Fibroblast of lung (primary cell): Measurements from ENCODE around the gene PRDM8. TPM values are rescaled to one million over a fixed set of nuclear protein-coding genes. Genes with fewer than 3 reads are reported as not detected.

Source experiments
- DNase-seq, 2 donors: peaks; one replicate each; pipeline versions ENCODE4 v3.0.0 to v3.0.0-alpha.2; 2010; ENCODE audit warnings: low read depth in 2 of 2
- H2AFZ ChIP-seq: 2 replicates; pipeline ENCODE4 v1.5.1; 2012; ENCODE audit warnings: low read length, control low read depth, inconsistent platforms
- H3K27ac ChIP-seq: 2 replicates; pipeline ENCODE4 v1.5.1; 2011; ENCODE audit warnings: low read length, control low read depth; ENCODE audit not compliant: insufficient read depth
- H3K27me3 ChIP-seq: 2 replicates; pipeline ENCODE4 v1.5.1; 2011; ENCODE audit warnings: mild to moderate bottlenecking, low read length; ENCODE audit not compliant: control insufficient read depth, insufficient read depth
- H3K36me3 ChIP-seq: 2 replicates; pipeline ENCODE4 v1.5.1; 2011; ENCODE audit warnings: low read length; ENCODE audit not compliant: control insufficient read depth, insufficient read depth
- H3K4me1 ChIP-seq: 2 replicates; pipeline ENCODE4 v1.5.1; 2011; ENCODE audit warnings: low read length; ENCODE audit not compliant: control insufficient read depth, insufficient read depth; ENCODE audit errors: extremely low read depth
- H3K4me2 ChIP-seq: 2 replicates; pipeline ENCODE4 v1.5.1; 2011; ENCODE audit warnings: low read length, control low read depth; ENCODE audit not compliant: insufficient read depth; ENCODE audit errors: extremely low read depth
- H3K4me3 ChIP-seq, 4 experiments: fragments of 200-600 bp in 1 of 4; sonication (generic) in 1 of 4; replicated peaks in 1 of 4; 2 replicates each; pipeline ENCODE4 v1.5.1; 2011 to 2016; ENCODE audit warnings: low read length in 4 of 4, low read depth in 3 of 4, mild to moderate bottlenecking in 3 of 4, control low read depth in 2 of 4, inconsistent platforms in 1 of 4, mixed read lengths in 1 of 4; ENCODE audit not compliant: insufficient read depth in 1 of 4; ENCODE audit errors: control extremely low read depth in 1 of 4
- H3K79me2 ChIP-seq: 2 replicates; pipeline ENCODE4 v1.5.1; 2012; ENCODE audit warnings: mild to moderate bottlenecking, low read length, inconsistent platforms; ENCODE audit not compliant: control insufficient read depth, insufficient read depth
- H3K9ac ChIP-seq: 2 replicates; pipeline ENCODE4 v1.5.1; 2011; ENCODE audit warnings: mild to moderate bottlenecking, low read length, control low read depth; ENCODE audit not compliant: insufficient read depth
- H3K9me3 ChIP-seq: 2 replicates; pipeline ENCODE4 v1.5.1; 2012; ENCODE audit warnings: low read depth, low read length; ENCODE audit not compliant: control insufficient read depth, insufficient read depth
- H4K20me1 ChIP-seq: 2 replicates; pipeline ENCODE4 v1.5.1; 2011; ENCODE audit warnings: low read length; ENCODE audit not compliant: control insufficient read depth, insufficient read depth; ENCODE audit errors: extremely low read depth
- EZH2 ChIP-seq: IDR thresholded peaks from 2 replicates; pipeline ENCODE4 v1.5.1; 2012; ENCODE audit warnings: low read length, control low read depth, mild to moderate bottlenecking; ENCODE audit errors: missing control alignments
- polyA minus RNA-seq: library from RNA; depleted of rRNA, polyadenylated mRNA; stranded (reverse); fragments of >200 nt; gene quantifications from 2 replicates; pipeline ENCODE4 v1.2.3, GENCODE V29; 2011; ENCODE audit warnings: low replicate concordance
- polyA plus RNA-seq, 2 donors: library from polyadenylated mRNA; depleted of rRNA in 1 of 2; stranded (reverse) in 1 of 2; unstranded in 1 of 2; fragments of >200 nt; gene quantifications; 2 replicates each; pipeline ENCODE4 v1.2.1, GENCODE V29; 2011 to 2012; ENCODE audit warnings: missing spikeins in 1 of 2
- total RNA-seq: library from RNA; depleted of rRNA; stranded (reverse); fragments of >200 nt; gene quantifications from 2 replicates; pipeline ENCODE4 v1.2.1, GENCODE V29; 2014
- TF ChIP-seq, protein P1 (sequence below), 2 donors: IDR thresholded peaks in 1 of 2; conservative IDR thresholded peaks in 1 of 2; 1 replicate in 1 of 2; 2 replicates in 1 of 2; pipeline ENCODE4 v1.5.1; 2011 to 2012; ENCODE audit warnings: low read length in 2 of 2, control low read depth in 1 of 2, inconsistent platforms in 1 of 2, low read depth in 1 of 2, mild to moderate bottlenecking in 1 of 2

The PRDM8 gene
- total RNA-seq (2.6 and 8.8 TPM in 2 replicates), polyA plus RNA-seq (3.3 and 8.5 TPM in 2 replicates), polyA minus RNA-seq (4.7 and 5.3 TPM in 2 replicates)
- 7.0 and 11.8 TPM in 2 replicates for polyA plus RNA-seq (2012)

DNA sequence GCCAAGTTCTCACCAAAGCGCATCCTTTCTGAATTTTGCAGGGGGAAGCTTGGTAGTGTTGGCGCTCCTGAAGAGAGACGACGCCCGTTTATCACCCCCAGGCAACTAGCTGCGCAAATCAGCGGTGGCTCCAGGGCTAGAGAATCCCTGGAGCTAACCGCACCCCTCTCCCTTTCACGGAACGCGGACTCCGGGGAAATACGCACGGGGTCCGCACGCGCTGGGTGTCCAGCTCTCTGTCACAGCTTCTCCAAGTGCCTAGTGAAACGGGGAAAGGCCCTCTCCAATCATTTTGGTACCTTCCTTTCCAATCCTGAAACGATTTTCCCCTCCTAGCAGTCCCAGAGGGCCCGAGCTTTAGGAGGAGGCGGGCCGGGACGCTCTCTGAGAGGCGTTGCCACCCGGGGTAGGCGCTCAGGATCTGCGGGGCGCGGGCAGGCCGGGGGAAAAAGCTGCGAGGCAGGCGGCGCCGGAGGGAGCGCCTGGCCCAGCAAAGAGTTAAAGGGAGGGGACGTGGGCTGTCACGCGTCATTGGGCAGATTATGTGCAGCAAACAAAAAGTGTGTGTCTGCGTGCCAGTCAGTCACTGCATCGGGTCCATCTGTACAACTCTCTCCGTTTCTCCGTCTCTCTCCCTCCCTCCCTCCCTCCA lies at the start of gene PRDM8:
Gene PRDM8, plus strand, starts transcription at position 582 of the 652 bp plus-strand sequence. CDS start 2,578 bp downstream, outside the sequence.
- Histone ChIP-seq H3K36me3 (no peaks in the 10 kb centered on the region), H3K4me1 (peaks cover 9% of the 10 kb centered on the region), H3K4me3 (peak within 1 kb of the TSS; percentile 39 to 57 (median 45)), H2AFZ (peak within 1 kb of the TSS; percentile 43), H3K9me3 (no peaks in the 10 kb centered on the region), H4K20me1 (no peaks in the 10 kb centered on the region), H3K4me2 (peak within 1 kb of the TSS; percentile 90), H3K79me2 (peaks cover 15% of the 10 kb centered on the region), H3K9ac (peak within 1 kb of the TSS; percentile 27), H3K27ac (peak within 1 kb of the TSS; percentile 26), H3K27me3 (no peaks in the 10 kb centered on the region)
- TF ChIP-seq EZH2: no peak
- TF ChIP-seq, protein P1, sequence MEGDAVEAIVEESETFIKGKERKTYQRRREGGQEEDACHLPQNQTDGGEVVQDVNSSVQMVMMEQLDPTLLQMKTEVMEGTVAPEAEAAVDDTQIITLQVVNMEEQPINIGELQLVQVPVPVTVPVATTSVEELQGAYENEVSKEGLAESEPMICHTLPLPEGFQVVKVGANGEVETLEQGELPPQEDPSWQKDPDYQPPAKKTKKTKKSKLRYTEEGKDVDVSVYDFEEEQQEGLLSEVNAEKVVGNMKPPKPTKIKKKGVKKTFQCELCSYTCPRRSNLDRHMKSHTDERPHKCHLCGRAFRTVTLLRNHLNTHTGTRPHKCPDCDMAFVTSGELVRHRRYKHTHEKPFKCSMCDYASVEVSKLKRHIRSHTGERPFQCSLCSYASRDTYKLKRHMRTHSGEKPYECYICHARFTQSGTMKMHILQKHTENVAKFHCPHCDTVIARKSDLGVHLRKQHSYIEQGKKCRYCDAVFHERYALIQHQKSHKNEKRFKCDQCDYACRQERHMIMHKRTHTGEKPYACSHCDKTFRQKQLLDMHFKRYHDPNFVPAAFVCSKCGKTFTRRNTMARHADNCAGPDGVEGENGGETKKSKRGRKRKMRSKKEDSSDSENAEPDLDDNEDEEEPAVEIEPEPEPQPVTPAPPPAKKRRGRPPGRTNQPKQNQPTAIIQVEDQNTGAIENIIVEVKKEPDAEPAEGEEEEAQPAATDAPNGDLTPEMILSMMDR (conservative IDR thresholded peaks at IDR 0.05 in 1 of 2, IDR thresholded peaks at IDR 0.05 in 1 of 2; ENCODE audit: low read depth in 1 of 2, low read length in 2 of 2): no peak
- DNase-seq: peak in 1 of 2 donors; percentile 60

GRCh38 chr4:80150387-80151180 lies 46.7 kb upstream of the PRDM8 start:
- H3K9me3 ChIP-seq: no peaks in the 10 kb centered on the region
- no peak for TF ChIP-seq EZH2
- TF ChIP-seq, protein P1 (conservative IDR thresholded peaks at IDR 0.05 in 1 of 2, IDR thresholded peaks at IDR 0.05 in 1 of 2; ENCODE audit: low read depth in 1 of 2, low read length in 2 of 2): no peak
- no peaks in the 10 kb centered on the region for H3K36me3 ChIP-seq
- H3K9ac ChIP-seq: no peak overlapping the region
- no peaks in the 10 kb centered on the region for H3K27me3 ChIP-seq
- no peaks in the 10 kb centered on the region for H3K4me1 ChIP-seq
- DNase-seq: no peak
- no peak overlapping the region for H3K4me3 ChIP-seq
- H3K79me2 ChIP-seq: no peaks in the 10 kb centered on the region
- no peak overlapping the region for H3K4me2 ChIP-seq
- H2AFZ ChIP-seq: no peak overlapping the region
- H4K20me1 ChIP-seq: no peaks in the 10 kb centered on the region
- H3K27ac ChIP-seq: no peak overlapping the region

- TF ChIP-seq EZH2: no peak
- TF ChIP-seq, protein P1 (conservative IDR thresholded peaks at IDR 0.05 in 1 of 2, IDR thresholded peaks at IDR 0.05 in 1 of 2; ENCODE audit: low read depth in 1 of 2, low read length in 2 of 2): no peak
- H4K20me1 ChIP-seq: no peaks in the 10 kb centered on the region
- H2AFZ ChIP-seq: no peak overlapping the region
- H3K36me3 ChIP-seq: no peaks in the 10 kb centered on the region
- H3K79me2 ChIP-seq: no peaks in the 10 kb centered on the region
- no peak overlapping the region for H3K4me2 ChIP-seq
- H3K4me1 ChIP-seq: no peaks in the 10 kb centered on the region
- no peaks in the 10 kb centered on the region for H3K9me3 ChIP-seq
- H3K9ac ChIP-seq: no peak overlapping the region
- H3K27ac ChIP-seq: no peak overlapping the region
- H3K4me3 ChIP-seq: no peak overlapping the region
- no peak for DNase-seq
- no peaks in the 10 kb centered on the region for H3K27me3 ChIP-seq
Observed at GRCh38 chr4:80151981-80152380, 45.3 kb upstream of the PRDM8 start.
